Measurements from ENCODE around the gene SHISA4. TPM values are rescaled to one million over a fixed set of nuclear protein-coding genes. Genes with fewer than 3 reads are reported as not detected.

SHISA4 gene
- total RNA-seq, 5 donors from 2014 or later (not counting 1 experiment from before 2014, with no cell fraction given), result 0.38 to 0.88 (median 0.54) TPM

Other genes with a start within 250 kb of the SHISA4 start
- 10 to 100 TPM; 28.2 to 39.9 (median 36.9) TPM for gene IPO9, start 59.7 kb upstream of the SHISA4 start, total RNA-seq
- gene LMOD1, start 57.6 kb downstream of the SHISA4 start, total RNA-seq, result under 1 TPM in 3 of 5 donors, not detected in 2; 0.10 to 0.29 (median 0.16) TPM
- 10 to 100 TPM; 28.7 to 37.6 (median 29.9) TPM for gene TIMM17A, start 66.6 kb downstream of the SHISA4 start, total RNA-seq
- gene RNPEP, start 93.8 kb downstream of the SHISA4 start, total RNA-seq, result 10 to 100 TPM; 20.1 to 30.4 (median 23.9) TPM
- 1 to 10 TPM in 4 of 5 donors, under 1 TPM in 1; 0.90 to 3.7 (median 1.5) TPM for gene ELF3, start 121.7 kb downstream of the SHISA4 start, total RNA-seq
- not detected for gene GPR37L1, start 234.0 kb downstream of the SHISA4 start, total RNA-seq